ENCODE measurements around the gene DUSP5.

- TF ChIP-seq POLR2A (IDR thresholded peaks at IDR 0.05; ENCODE audit: low read depth): peak; percentile 80
- no peak for TF ChIP-seq CTCF (IDR thresholded peaks at IDR 0.05)
- TF ChIP-seq POLR2AphosphoS5 (IDR thresholded peaks at IDR 0.05): peak; percentile 97 to 98
- TF ChIP-seq EP300 (IDR thresholded peaks at IDR 0.05): no peak
Measured at GRCh38 chr10:110497438-110498086, at the start of gene DUSP5.
